HG03196 (cell line): ENCODE results near the gene TBC1D3L.
"Not testable (repeated sequence)": the region's sequence is repeated elsewhere in the genome, so short reads cannot be mapped to it uniquely, and the experiment has no call there.

ENCODE experiments used
- ATAC-seq: cut with Tn5 transposase; IDR thresholded peaks from one replicate; pipeline ENCODE4 v1.9.1; 2021; ENCODE audit not compliant: unreplicated experiment

The TBC1D3L gene

GRCh38 chr17:37988960-37989359, at the start of gene TBC1D3L:
Gene TBC1D3L (minus strand): TSS chr17:37989060. CDS start chr17:37987520, 1,540 bp downstream.
- ATAC-seq: not testable (repeated sequence)

- ATAC-seq: not testable (repeated sequence)
Observed at GRCh38 chr17:38003676-38004075, 14.8 kb upstream of the TBC1D3L start, which contains the start of gene TBC1D3D. Gene TBC1D3D (plus strand): TSS chr17:38003976. CDS start chr17:38005561, 1,585 bp downstream.
